Measurements from ENCODE around the gene MYCN.

MYCN gene

GRCh38 chr2:15941481-15941850, 1.1 kb downstream of the MYCN start:
- TF ChIP-seq ZNF274 (IDR thresholded peaks at IDR 0.05; ENCODE audit: low read depth, low read length) (no peak), SUZ12 (IDR thresholded peaks at IDR 0.05; ENCODE audit: extremely low read depth, insufficient read depth, insufficient read length) (no peak), YY1 (IDR thresholded peaks at IDR 0.05; ENCODE audit: insufficient read depth, insufficient read length) (no peak)
- Histone ChIP-seq H3K36me3 (ENCODE audit: insufficient read depth, insufficient read length, low read length) (peaks cover 43% of the 10 kb centered on the region), H3K9ac (ENCODE audit: insufficient read length, low read depth) (peak overlapping the region; percentile 96), H3K27me3 (ENCODE audit: insufficient read depth, insufficient read length) (no peaks in the 10 kb centered on the region), H3K9me3 (ENCODE audit: insufficient read depth, low read length) (no peaks in the 10 kb centered on the region), H3K4me3 (ENCODE audit: insufficient read length, low read depth) (peak overlapping the region; percentile 90), H3K4me1 (ENCODE audit: insufficient read depth, insufficient read length) (peaks cover 6% of the 10 kb centered on the region)
- DNase-seq (ENCODE audit: low read depth, low spot score) = peak; percentile 90

DNA sequence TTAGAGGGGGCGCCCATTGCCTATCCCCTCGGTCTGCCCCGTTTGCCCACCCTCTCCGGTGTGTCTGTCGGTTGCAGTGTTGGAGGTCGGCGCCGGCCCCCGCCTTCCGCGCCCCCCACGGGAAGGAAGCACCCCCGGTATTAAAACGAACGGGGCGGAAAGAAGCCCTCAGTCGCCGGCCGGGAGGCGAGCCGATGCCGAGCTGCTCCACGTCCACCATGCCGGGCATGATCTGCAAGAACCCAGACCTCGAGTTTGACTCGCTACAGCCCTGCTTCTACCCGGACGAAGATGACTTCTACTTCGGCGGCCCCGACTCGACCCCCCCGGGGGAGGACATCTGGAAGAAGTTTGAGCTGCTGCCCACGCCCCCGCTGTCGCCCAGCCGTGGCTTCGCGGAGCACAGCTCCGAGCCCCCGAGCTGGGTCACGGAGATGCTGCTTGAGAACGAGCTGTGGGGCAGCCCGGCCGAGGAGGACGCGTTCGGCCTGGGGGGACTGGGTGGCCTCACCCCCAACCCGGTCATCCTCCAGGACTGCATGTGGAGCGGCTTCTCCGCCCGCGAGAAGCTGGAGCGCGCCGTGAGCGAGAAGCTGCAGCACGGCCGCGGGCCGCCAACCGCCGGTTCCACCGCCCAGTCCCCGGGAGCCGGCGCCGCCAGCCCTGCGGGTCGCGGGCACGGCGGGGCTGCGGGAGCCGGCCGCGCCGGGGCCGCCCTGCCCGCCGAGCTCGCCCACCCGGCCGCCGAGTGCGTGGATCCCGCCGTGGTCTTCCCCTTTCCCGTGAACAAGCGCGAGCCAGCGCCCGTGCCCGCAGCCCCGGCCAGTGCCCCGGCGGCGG, 1.7 kb downstream of the MYCN start:
- DNase-seq (ENCODE audit: low read depth, low spot score) = no peak

DNA sequence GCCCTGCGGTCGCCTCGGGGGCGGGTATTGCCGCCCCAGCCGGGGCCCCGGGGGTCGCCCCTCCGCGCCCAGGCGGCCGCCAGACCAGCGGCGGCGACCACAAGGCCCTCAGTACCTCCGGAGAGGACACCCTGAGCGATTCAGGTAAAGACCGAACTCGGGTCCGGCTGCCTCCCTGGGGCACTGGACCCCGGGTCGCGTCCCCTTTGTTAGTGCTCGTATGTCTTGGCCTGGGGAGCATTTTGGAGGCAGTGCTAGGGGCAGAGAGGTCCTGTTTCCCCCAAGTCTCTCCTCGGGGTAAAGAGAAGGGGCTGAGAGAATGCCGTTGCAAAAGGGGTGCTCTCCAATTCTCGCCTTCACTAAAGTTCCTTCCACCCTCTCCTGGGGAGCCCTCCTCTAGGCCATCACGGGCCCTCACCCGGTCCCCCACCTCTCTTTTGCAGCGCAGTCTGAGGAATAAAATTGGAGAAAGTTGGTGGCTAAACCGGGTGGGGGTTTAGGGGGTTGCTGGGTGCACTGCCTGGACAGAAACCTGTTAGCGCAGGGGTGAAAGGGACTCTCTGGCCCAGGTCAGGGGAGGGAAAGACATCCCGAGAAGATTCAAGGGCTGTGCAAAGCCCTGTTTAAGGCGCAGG, 2.5 kb downstream of the MYCN start:
- no peaks in the 10 kb centered on the region for H3K27me3 ChIP-seq (ENCODE audit: insufficient read depth, insufficient read length)

More for the DNA sequence above, 1.7 kb downstream of the MYCN start:
- peak overlapping the region; percentile 96 for H3K9ac ChIP-seq (ENCODE audit: insufficient read length, low read depth)
- peak overlapping the region; percentile 90 for H3K4me3 ChIP-seq (ENCODE audit: insufficient read length, low read depth)
- TF ChIP-seq ZNF274 (IDR thresholded peaks at IDR 0.05; ENCODE audit: low read depth, low read length) (no peak), SUZ12 (IDR thresholded peaks at IDR 0.05; ENCODE audit: extremely low read depth, insufficient read depth, insufficient read length) (no peak), YY1 (IDR thresholded peaks at IDR 0.05; ENCODE audit: insufficient read depth, insufficient read length) (no peak)
- no peaks in the 10 kb centered on the region for H3K27me3 ChIP-seq (ENCODE audit: insufficient read depth, insufficient read length)
- peaks cover 46% of the 10 kb centered on the region for H3K36me3 ChIP-seq (ENCODE audit: insufficient read depth, insufficient read length, low read length)
- H3K9me3 ChIP-seq (ENCODE audit: insufficient read depth, low read length) = no peaks in the 10 kb centered on the region
- H3K4me1 ChIP-seq (ENCODE audit: insufficient read depth, insufficient read length) = peaks cover 6% of the 10 kb centered on the region

GRCh38 chr2:15943378-15944280, 3.3 kb downstream of the MYCN start:
- H3K9ac ChIP-seq (ENCODE audit: insufficient read length, low read depth) = peak overlapping the region; percentile 96
- peak overlapping the region; percentile 90 for H3K4me3 ChIP-seq (ENCODE audit: insufficient read length, low read depth)
- peaks cover 53% of the 10 kb centered on the region for H3K36me3 ChIP-seq (ENCODE audit: insufficient read depth, insufficient read length, low read length)

More for the DNA sequence above, 2.5 kb downstream of the MYCN start:
- TF ChIP-seq YY1 (IDR thresholded peaks at IDR 0.05; ENCODE audit: insufficient read depth, insufficient read length) (no peak), SUZ12 (IDR thresholded peaks at IDR 0.05; ENCODE audit: extremely low read depth, insufficient read depth, insufficient read length) (no peak), ZNF274 (IDR thresholded peaks at IDR 0.05; ENCODE audit: low read depth, low read length) (no peak)
- Histone ChIP-seq H3K36me3 (ENCODE audit: insufficient read depth, insufficient read length, low read length) (peaks cover 50% of the 10 kb centered on the region), H3K4me1 (ENCODE audit: insufficient read depth, insufficient read length) (peaks cover 6% of the 10 kb centered on the region), H3K9me3 (ENCODE audit: insufficient read depth, low read length) (no peaks in the 10 kb centered on the region), H3K9ac (ENCODE audit: insufficient read length, low read depth) (peak overlapping the region; percentile 96), H3K4me3 (ENCODE audit: insufficient read length, low read depth) (peak overlapping the region; percentile 90)
- no peak for DNase-seq (ENCODE audit: low read depth, low spot score)

DNA sequence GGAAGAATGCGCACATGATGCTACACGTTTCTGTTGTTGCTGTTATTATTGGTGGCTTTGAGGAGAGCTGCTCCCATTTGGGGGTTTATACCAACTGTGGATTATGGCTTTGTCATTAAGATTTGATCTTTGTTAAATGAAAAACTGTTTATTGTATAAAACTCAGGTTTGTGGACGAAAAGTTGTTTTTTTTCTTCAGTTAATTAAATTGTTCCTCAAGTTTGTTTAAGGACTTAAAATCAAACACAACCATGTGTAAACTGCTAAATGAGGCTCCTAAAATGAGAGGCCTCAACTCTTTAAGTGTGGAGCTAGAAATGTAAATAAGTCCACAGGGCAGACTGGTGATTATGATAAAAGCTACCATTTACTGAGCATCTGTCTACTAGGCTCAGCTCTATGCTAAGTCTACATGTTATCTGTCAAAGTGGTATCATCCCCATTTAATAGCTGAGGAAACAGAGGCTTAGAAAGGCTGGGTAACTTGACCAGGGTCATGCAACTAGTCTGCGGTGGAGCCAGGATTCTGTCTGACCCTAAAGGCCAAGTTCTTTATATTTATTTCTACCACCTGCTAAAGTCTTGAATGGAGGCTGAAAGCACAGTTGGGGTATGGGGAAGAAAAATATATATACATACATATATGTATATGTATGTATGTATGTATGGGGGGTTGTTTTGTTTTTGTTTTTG, 4.1 kb downstream of the MYCN start:
- Histone ChIP-seq H3K4me1 (ENCODE audit: insufficient read depth, insufficient read length) (peaks cover 6% of the 10 kb centered on the region), H3K9ac (ENCODE audit: insufficient read length, low read depth) (peak overlapping the region; percentile 96), H3K9me3 (ENCODE audit: insufficient read depth, low read length) (no peaks in the 10 kb centered on the region), H3K36me3 (ENCODE audit: insufficient read depth, insufficient read length, low read length) (peaks cover 53% of the 10 kb centered on the region), H3K27me3 (ENCODE audit: insufficient read depth, insufficient read length) (no peaks in the 10 kb centered on the region), H3K4me3 (ENCODE audit: insufficient read length, low read depth) (peak overlapping the region; percentile 90)
- no peak for TF ChIP-seq SUZ12 (IDR thresholded peaks at IDR 0.05; ENCODE audit: extremely low read depth, insufficient read depth, insufficient read length)
- no peak for TF ChIP-seq YY1 (IDR thresholded peaks at IDR 0.05; ENCODE audit: insufficient read depth, insufficient read length)
- no peak for TF ChIP-seq ZNF274 (IDR thresholded peaks at IDR 0.05; ENCODE audit: low read depth, low read length)
- DNase-seq (ENCODE audit: low read depth, low spot score) = no peak

More at GRCh38 chr2:15943378-15944280, 3.3 kb downstream of the MYCN start:
- H3K4me1 ChIP-seq (ENCODE audit: insufficient read depth, insufficient read length) = peaks cover 6% of the 10 kb centered on the region
- no peaks in the 10 kb centered on the region for H3K27me3 ChIP-seq (ENCODE audit: insufficient read depth, insufficient read length)
- no peak for TF ChIP-seq YY1 (IDR thresholded peaks at IDR 0.05; ENCODE audit: insufficient read depth, insufficient read length)
- TF ChIP-seq ZNF274 (IDR thresholded peaks at IDR 0.05; ENCODE audit: low read depth, low read length) = no peak
- TF ChIP-seq SUZ12 (IDR thresholded peaks at IDR 0.05; ENCODE audit: extremely low read depth, insufficient read depth, insufficient read length) = no peak
- H3K9me3 ChIP-seq (ENCODE audit: insufficient read depth, low read length) = no peaks in the 10 kb centered on the region
- DNase-seq (ENCODE audit: low read depth, low spot score) = no peak

DNA sequence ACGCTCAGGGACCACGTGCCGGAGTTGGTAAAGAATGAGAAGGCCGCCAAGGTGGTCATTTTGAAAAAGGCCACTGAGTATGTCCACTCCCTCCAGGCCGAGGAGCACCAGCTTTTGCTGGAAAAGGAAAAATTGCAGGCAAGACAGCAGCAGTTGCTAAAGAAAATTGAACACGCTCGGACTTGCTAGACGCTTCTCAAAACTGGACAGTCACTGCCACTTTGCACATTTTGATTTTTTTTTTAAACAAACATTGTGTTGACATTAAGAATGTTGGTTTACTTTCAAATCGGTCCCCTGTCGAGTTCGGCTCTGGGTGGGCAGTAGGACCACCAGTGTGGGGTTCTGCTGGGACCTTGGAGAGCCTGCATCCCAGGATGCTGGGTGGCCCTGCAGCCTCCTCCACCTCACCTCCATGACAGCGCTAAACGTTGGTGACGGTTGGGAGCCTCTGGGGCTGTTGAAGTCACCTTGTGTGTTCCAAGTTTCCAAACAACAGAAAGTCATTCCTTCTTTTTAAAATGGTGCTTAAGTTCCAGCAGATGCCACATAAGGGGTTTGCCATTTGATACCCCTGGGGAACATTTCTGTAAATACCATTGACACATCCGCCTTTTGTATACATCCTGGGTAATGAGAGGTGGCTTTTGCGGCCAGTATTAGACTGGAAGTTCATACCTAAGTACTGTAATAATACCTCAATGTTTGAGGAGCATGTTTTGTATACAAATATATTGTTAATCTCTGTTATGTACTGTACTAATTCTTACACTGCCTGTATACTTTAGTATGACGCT, 5.8 kb downstream of the MYCN start:
- Histone ChIP-seq H3K9ac (ENCODE audit: insufficient read length, low read depth) (no peak overlapping the region), H3K9me3 (ENCODE audit: insufficient read depth, low read length) (no peaks in the 10 kb centered on the region), H3K4me1 (ENCODE audit: insufficient read depth, insufficient read length) (peaks cover 6% of the 10 kb centered on the region), H3K36me3 (ENCODE audit: insufficient read depth, insufficient read length, low read length) (peaks cover 53% of the 10 kb centered on the region), H3K4me3 (ENCODE audit: insufficient read length, low read depth) (no peak overlapping the region), H3K27me3 (ENCODE audit: insufficient read depth, insufficient read length) (no peaks in the 10 kb centered on the region)
- TF ChIP-seq YY1 (IDR thresholded peaks at IDR 0.05; ENCODE audit: insufficient read depth, insufficient read length) = no peak
- no peak for DNase-seq (ENCODE audit: low read depth, low spot score)

Data from NT2/D1 (cell line).